Kidney (tissue), 14 donors: ENCODE data around the gene SMYD3. TPM values are rescaled to one million over a fixed set of nuclear protein-coding genes. Genes with fewer than 3 reads are reported as not detected.
A peak's percentile ranks its signal among the peaks of the same experiment; 100 is the strongest.

Experiments used
- DNase-seq, 5 donors: peaks; one replicate each; pipeline ENCODE4 v3.0.0-alpha.2; 2013 to 2020
- FAIRE-seq: peaks from 2 replicates; lab custom pipeline; 2012; peaks lifted over from hg19 to GRCh38; lab: Jason Lieb, UNC
- H3K27ac ChIP-seq, 2 donors: one replicate each; pipeline ENCODE4 v1.7.0; 2013; ENCODE audit warnings: low read depth in 2 of 2, low read length in 2 of 2, inconsistent platforms in 1 of 2
- H3K27me3 ChIP-seq: one replicate; pipeline ENCODE4 v1.7.1; 2013; ENCODE audit warnings: low read length, inconsistent platforms; ENCODE audit not compliant: control insufficient read depth, insufficient read depth
- H3K36me3 ChIP-seq, 3 donors: one replicate each; pipeline versions ENCODE4 v1.7.0 to v1.7.1; 2013; ENCODE audit warnings: low read length in 3 of 3, control low read depth in 1 of 3, inconsistent platforms in 1 of 3; ENCODE audit not compliant: insufficient read depth in 3 of 3, control insufficient read depth in 2 of 3
- H3K4me1 ChIP-seq, 3 donors: one replicate each; pipeline versions ENCODE4 v1.7.0 to v1.7.1; 2013; ENCODE audit warnings: low read length in 3 of 3, inconsistent platforms in 1 of 3, low read depth in 1 of 3; ENCODE audit not compliant: control insufficient read depth in 2 of 3, insufficient read depth in 2 of 3
- H3K4me3 ChIP-seq, 3 donors: one replicate each; pipeline versions ENCODE4 v1.7.0 to v1.8.1; 2013; ENCODE audit warnings: low read length in 3 of 3, control low read depth in 1 of 3, inconsistent platforms in 1 of 3
- H3K9ac ChIP-seq, 3 donors: one replicate each; pipeline versions ENCODE4 v1.7.0 to v1.7.1; 2013; ENCODE audit warnings: low read length in 3 of 3, control low read depth in 1 of 3, inconsistent platforms in 1 of 3
- H3K9me3 ChIP-seq, 3 donors: one replicate each; pipeline versions ENCODE4 v1.7.0 to v1.7.1; 2013; ENCODE audit warnings: low read length in 3 of 3, control low read depth in 1 of 3, inconsistent platforms in 1 of 3; ENCODE audit not compliant: control insufficient read depth in 2 of 3, insufficient read depth in 1 of 3
- intact Hi-C: fragments of 100-400 bp; cut with DNase I; formaldehyde crosslinking; loops from one replicate; pipeline ENCODE4 v1.11.1; 2022
- polyA plus RNA-seq: library from polyadenylated mRNA; stranded (reverse); fragments of 350-450 nt; fragmentation: Illumina TruSeq; extraction: RNeasy Lipid Tissue Mini Kit (QIAGEN cat#74804); gene quantifications from one replicate; pipeline ENCODE4 v1.2.3, GENCODE V29; 2014; ENCODE audit warnings: low read depth, low replicate concordance; ENCODE audit not compliant: insufficient read depth
- total RNA-seq: library from RNA; stranded (reverse); fragmentation: NEBNext Ultra II Directional; extraction: Animal tissue kit (Norgen Biotek cat#: 25700); gene quantifications from one replicate; pipeline ENCODE4 v1.2.1, GENCODE V29; 2021
- TF ChIP-seq, protein P1 (sequence below): IDR thresholded peaks from 3 replicates; pipeline ENCODE4 v1.5.1; 2012; ENCODE audit warnings: mild to moderate bottlenecking, moderate library complexity, borderline replicate concordance; ENCODE audit not compliant: insufficient read depth; ENCODE audit errors: extremely low read depth
- donor health status: control.
- donor health status: control.
- donor health status: control.
- donor health status: control.
- donor health status: control.
- donor health status: DM: yes; HTN: yes; CAD: no.
- donor health status: Normal renal cell carcinoma (clear cell type).

The SMYD3 gene
- total and polyA plus RNA-seq, 2 donors from 2014 or later: 23.3 to 23.9 TPM

DNA sequence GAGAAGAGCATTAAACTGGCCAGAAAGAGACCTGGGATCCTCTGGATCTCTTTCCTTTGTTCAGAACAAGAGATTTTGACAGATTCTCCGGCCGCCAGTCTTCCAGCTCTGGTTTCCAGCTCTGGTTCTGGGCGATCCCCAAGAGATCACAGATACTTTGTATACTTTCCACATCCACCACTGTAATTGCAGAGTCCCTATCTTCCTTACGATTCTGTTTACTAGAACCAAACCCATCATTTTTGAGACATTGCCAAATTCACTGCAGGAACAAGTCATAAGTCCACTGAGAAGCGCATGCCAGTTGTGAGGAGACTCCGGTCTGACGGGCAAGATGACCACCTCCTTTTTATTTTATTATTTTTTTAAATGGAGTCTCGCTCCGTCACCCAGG, 505.2 kb downstream of the SMYD3 start:
- no peaks in the 10 kb centered on the region for H3K4me1 ChIP-seq
- no peak overlapping the region for H3K27ac ChIP-seq
- H3K36me3 ChIP-seq: no peaks in the 10 kb centered on the region
- TF ChIP-seq, protein P1, sequence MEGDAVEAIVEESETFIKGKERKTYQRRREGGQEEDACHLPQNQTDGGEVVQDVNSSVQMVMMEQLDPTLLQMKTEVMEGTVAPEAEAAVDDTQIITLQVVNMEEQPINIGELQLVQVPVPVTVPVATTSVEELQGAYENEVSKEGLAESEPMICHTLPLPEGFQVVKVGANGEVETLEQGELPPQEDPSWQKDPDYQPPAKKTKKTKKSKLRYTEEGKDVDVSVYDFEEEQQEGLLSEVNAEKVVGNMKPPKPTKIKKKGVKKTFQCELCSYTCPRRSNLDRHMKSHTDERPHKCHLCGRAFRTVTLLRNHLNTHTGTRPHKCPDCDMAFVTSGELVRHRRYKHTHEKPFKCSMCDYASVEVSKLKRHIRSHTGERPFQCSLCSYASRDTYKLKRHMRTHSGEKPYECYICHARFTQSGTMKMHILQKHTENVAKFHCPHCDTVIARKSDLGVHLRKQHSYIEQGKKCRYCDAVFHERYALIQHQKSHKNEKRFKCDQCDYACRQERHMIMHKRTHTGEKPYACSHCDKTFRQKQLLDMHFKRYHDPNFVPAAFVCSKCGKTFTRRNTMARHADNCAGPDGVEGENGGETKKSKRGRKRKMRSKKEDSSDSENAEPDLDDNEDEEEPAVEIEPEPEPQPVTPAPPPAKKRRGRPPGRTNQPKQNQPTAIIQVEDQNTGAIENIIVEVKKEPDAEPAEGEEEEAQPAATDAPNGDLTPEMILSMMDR: no peak
- H3K4me3 ChIP-seq: no peak overlapping the region
- DNase-seq: no peak
- intact Hi-C loops: no loop called here
- no peaks in the 10 kb centered on the region for H3K27me3 ChIP-seq
- H3K9me3 ChIP-seq: no peaks in the 10 kb centered on the region
- no peak for FAIRE-seq
- H3K9ac ChIP-seq: no peak overlapping the region

DNA sequence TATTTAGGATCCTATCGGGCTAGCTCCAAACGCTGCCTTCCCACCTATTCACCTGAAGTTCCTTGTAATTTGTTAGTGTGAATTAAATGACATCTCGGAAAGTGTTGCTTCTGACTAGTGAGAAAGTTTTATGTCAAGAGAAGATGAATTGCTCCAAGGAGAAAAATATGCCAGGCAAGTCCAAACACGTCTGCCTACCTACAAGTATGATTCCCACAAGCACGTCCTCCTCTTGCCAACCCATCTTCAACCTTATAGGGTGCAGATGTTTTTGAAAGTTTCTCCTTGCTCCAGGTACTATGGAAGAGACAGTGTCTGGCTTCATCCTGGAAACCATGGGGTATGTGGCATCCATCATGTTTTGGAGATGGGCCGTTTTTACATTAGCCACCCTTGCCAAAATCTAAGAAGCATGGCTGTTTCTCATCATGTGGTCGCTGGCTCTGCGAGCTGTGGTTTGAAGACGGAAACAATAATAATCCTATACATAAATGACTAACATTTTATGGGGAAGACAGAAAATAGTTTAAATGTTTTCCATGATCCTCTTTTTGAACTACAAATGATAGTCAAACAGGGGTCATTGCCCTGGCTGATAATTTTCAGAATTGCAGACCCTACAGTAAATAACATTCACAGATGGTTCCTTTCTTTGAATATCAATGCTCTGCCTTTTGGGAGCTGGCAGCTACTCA, 505.8 kb downstream of the SMYD3 start:
- TF ChIP-seq, protein P1: no peak
- FAIRE-seq: no peak
- H3K9ac ChIP-seq: no peak overlapping the region

DNA sequence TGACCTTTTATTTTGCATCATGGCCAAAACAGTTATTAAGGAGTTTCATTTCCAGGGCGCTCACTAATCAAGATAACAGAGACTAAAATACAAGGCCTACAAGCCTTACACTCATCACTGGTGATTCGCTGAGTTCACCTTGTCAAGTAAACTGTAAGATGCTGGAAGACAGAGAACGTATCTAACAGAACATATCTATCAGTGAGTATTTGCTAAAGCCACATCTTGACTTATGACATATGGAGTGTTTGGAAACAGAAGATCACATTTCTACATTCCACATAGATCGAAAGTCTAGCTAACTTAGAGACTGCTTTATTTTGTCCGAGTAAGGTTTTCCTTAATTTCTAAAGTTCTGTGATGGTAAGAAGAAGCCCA, 506.5 kb downstream of the SMYD3 start:
- Histone ChIP-seq H3K9ac (no peak overlapping the region), H3K4me1 (no peaks in the 10 kb centered on the region), H3K36me3 (no peaks in the 10 kb centered on the region), H3K4me3 (no peak overlapping the region), H3K27ac (no peak overlapping the region), H3K27me3 (no peaks in the 10 kb centered on the region), H3K9me3 (no peaks in the 10 kb centered on the region)
- FAIRE-seq (no peak), DNase-seq (no peak)
- TF ChIP-seq, protein P1: no peak
- intact Hi-C loops: no loop called here

More for the DNA sequence above, 505.8 kb downstream of the SMYD3 start:
- Histone ChIP-seq H3K9me3 (no peaks in the 10 kb centered on the region), H3K4me1 (no peaks in the 10 kb centered on the region), H3K27me3 (no peaks in the 10 kb centered on the region), H3K4me3 (no peak overlapping the region), H3K36me3 (no peaks in the 10 kb centered on the region), H3K27ac (no peak overlapping the region)
- intact Hi-C loops: no loop called here
- DNase-seq: peak in 1 of 5 donors; percentile 66
